Activated B cell treated with CpG ODN at 0.5 μM for 24 hours (primary cell): ENCODE data around the gene RAC2. TPM values are rescaled to one million over a fixed set of nuclear protein-coding genes. Genes with fewer than 3 reads are reported as not detected.

ENCODE experiments used
- ATAC-seq: fragments of 200-7000 bp; cut with Tn5 transposase; one replicate; pipeline ENCODE4 v1.10.0; 2021; ENCODE audit warnings: low read depth, mild to moderate bottlenecking, moderate library complexity
- CTCF ChIA-PET: fragments of 350-600 bp; sonication (Branson Sonifier 250); formaldehyde crosslinking; loops from one replicate; lab custom pipeline; 2021; ENCODE audit warnings: antibody characterized with exemption; lab: Charles Lee
- POLR2A ChIA-PET: fragments of 350-600 bp; sonication (Branson Sonifier 250); formaldehyde crosslinking; loops from one replicate; lab custom pipeline; 2021; ENCODE audit warnings: antibody characterized with exemption; lab: Charles Lee
- DNase-seq: peaks from one replicate; pipeline ENCODE4 v3.0.0; 2022
- H3K27ac Mint-ChIP-seq: one replicate; pipeline ENCODE4 v1.8.0; 2020; ENCODE audit warnings: mixed read lengths
- H3K27me3 Mint-ChIP-seq: one replicate; pipeline ENCODE4 v1.8.0; 2021; ENCODE audit warnings: mixed read lengths
- H3K36me3 Mint-ChIP-seq: one replicate; pipeline ENCODE4 v1.8.0; 2021; ENCODE audit warnings: low read depth, mixed read lengths
- H3K4me1 Mint-ChIP-seq: one replicate; pipeline ENCODE4 v1.8.0; 2021; ENCODE audit warnings: mixed read lengths
- H3K4me3 Mint-ChIP-seq: one replicate; pipeline ENCODE4 v1.8.0; 2020; ENCODE audit warnings: mild to moderate bottlenecking, mixed read lengths
- H3K9me3 Mint-ChIP-seq: one replicate; pipeline ENCODE4 v1.8.0; 2020; ENCODE audit warnings: mixed read lengths
- intact Hi-C: fragments of 100-400 bp; cut with micrococcal nuclease; formaldehyde crosslinking; loops from one replicate; pipeline ENCODE4 v1.15.1; 2024
- total RNA-seq: library from RNA; stranded (reverse); gene quantifications from 2 replicates; pipeline ENCODE4 v1.2.3, GENCODE V29; 2022
- TF ChIP-seq, protein P1 (sequence below): fragments of 200-600 bp; IDR thresholded peaks from one replicate; pipeline ENCODE4 v1.8.0; 2022; ENCODE audit warnings: antibody characterized with exemption, mild to moderate bottlenecking

The RAC2 gene
- total RNA-seq, 1 donor from 2014 or later, result 557 TPM

DNA sequence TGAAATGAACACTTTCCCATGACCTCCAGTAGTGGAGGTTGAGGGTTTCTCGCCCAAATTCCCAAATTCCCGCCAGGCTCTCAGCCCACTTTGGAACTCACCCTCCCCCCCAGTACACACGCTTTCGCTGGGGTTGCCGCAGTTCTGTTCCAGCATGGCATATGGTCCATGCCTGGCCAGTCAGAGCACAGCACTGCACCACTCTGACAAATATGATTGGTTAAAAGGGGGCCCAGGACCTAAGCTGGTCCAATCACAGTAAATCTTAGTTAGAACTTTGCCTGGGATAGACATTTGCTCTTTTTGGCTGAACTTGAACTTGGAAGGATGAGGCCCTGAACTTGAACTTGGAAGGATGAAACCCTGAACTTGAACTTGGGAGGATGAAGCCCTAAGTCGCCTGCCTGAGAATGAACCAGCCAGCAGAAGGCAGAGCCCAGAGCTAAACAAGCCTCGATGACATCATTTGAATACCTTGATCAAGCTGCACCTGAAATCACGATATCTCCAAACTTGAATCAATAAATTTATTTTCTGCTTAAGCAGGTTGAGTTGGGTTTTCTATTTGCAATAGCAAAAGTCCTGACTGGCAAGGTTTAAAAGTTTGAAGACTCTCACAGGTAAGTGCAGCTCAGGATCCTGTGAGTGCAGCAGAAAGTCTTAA is 19.2 kb downstream of the RAC2 start:
- intact Hi-C loops, result loop anchor here (1.0 kb wide), 3 partner anchors 17 to 36 kb away; no protein-coding TSS in a partner anchor
- peak overlapping the region; percentile 73 for H3K4me3 Mint-ChIP-seq
- no peak for DNase-seq
- H3K27me3 Mint-ChIP-seq, result no peaks in the 10 kb centered on the region
- ChIA-PET POLR2A (interaction anchor here (0.7 to 11.8 kb wide), 5 partner anchors 16 to 247 kb away, joined by 3 to 304 read pairs (median 6); partner anchors contain the start of gene RAC2), CTCF (interaction anchor here (0.7 to 5.3 kb wide), 5 partner anchors 19 to 61 kb away, joined by 3 to 59 read pairs (median 5); partner anchors contain the start of gene RAC2)
- H3K36me3 Mint-ChIP-seq, result peaks cover 54% of the 10 kb centered on the region
- peak overlapping the region; percentile 99 for H3K27ac Mint-ChIP-seq
- ATAC-seq, result no peak
- peaks cover 2% of the 10 kb centered on the region for H3K9me3 Mint-ChIP-seq
- H3K4me1 Mint-ChIP-seq, result peaks cover 92% of the 10 kb centered on the region
- TF ChIP-seq, protein P1, sequence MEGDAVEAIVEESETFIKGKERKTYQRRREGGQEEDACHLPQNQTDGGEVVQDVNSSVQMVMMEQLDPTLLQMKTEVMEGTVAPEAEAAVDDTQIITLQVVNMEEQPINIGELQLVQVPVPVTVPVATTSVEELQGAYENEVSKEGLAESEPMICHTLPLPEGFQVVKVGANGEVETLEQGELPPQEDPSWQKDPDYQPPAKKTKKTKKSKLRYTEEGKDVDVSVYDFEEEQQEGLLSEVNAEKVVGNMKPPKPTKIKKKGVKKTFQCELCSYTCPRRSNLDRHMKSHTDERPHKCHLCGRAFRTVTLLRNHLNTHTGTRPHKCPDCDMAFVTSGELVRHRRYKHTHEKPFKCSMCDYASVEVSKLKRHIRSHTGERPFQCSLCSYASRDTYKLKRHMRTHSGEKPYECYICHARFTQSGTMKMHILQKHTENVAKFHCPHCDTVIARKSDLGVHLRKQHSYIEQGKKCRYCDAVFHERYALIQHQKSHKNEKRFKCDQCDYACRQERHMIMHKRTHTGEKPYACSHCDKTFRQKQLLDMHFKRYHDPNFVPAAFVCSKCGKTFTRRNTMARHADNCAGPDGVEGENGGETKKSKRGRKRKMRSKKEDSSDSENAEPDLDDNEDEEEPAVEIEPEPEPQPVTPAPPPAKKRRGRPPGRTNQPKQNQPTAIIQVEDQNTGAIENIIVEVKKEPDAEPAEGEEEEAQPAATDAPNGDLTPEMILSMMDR, result no peak

DNA sequence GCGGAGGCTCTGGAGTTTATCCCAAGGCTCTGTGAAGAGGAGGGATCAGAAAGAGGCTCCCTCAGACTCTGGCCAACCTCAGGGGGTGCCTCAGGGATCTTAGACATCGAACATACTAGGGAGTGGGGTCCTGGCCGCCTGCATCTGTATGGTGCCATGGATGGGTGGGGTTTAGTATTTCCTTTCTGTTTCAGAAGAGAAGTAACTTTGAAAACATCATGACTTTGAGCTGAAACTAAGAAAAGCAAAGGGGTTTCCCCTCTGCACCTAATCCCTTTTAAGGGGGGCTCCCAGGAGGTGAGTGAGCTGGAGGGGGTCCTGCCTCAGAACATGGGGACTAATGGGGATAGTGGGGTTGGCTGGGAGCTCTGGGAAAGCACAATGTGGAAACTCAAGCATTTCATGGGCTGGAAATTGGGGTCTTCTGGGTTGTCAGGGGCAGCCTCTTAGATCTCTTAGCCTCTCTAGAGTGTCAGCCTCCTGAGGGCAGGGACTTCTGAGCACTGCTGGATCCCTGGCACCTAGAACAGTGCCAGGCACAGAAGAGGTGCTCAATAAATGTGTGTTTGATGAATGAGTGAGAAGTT is 20.0 kb downstream of the RAC2 start:
- no peak for DNase-seq
- TF ChIP-seq, protein P1, result no peak
- peak overlapping the region; percentile 73 for H3K4me3 Mint-ChIP-seq
- peak; percentile 64 for ATAC-seq
- peak overlapping the region; percentile 99 for H3K27ac Mint-ChIP-seq
- intact Hi-C loops, result loop anchor here (1.0 kb wide), 2 partner anchors 18 to 25 kb away; no protein-coding TSS in a partner anchor
- no peaks in the 10 kb centered on the region for H3K27me3 Mint-ChIP-seq
- peaks cover 92% of the 10 kb centered on the region for H3K4me1 Mint-ChIP-seq
- peaks cover 49% of the 10 kb centered on the region for H3K36me3 Mint-ChIP-seq
- H3K9me3 Mint-ChIP-seq, result peaks cover 2% of the 10 kb centered on the region
- ChIA-PET CTCF (interaction anchor here (0.7 to 5.3 kb wide), 6 partner anchors 20 to 61 kb away, joined by 3 to 59 read pairs (median 3); partner anchors contain the start of gene RAC2), POLR2A (interaction anchor here (0.6 to 11.8 kb wide), 6 partner anchors 17 to 409 kb away, joined by 3 to 304 read pairs (median 5); partner anchors contain the start of gene RAC2)

DNA sequence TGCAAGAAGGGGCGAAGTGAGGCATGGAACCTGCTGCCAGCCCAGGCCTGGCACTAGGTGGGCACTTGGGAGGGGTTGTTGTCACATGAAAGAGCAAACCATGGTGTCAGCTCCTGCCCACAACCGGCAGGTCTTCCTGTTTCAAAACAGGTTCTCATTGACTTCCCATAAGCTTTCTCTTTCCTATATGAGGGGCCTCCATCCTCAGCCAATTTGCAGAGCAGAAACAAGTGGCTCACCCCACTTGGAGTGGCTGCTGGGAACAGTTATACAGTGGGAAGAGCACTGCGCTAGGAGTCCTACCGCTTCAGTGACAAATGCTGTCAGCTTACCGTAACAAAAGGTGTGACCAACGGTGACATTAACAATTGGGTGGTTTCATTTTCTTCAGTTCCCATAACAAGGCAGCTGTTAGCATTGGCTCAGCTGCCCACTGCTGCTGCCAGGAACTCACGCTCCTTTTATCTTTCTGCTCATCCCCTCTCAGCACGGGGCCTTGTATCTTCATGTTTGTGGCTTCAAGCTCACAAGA is 21.6 kb downstream of the RAC2 start:
- no peak for DNase-seq
- peak overlapping the region; percentile 99 for H3K27ac Mint-ChIP-seq
- peak overlapping the region; percentile 59 for H3K4me3 Mint-ChIP-seq
- ChIA-PET CTCF (interaction anchor here (0.9 to 5.3 kb wide), 4 partner anchors 16 to 38 kb away, joined by 3 to 59 read pairs (median 8); no protein-coding TSS in a partner anchor), POLR2A (interaction anchor here (0.6 to 11.8 kb wide), 13 partner anchors 8 to 845 kb away, joined by 3 to 304 read pairs (median 3); partner anchors contain the start of genes CYTH4 and RAC2)
- intact Hi-C loops, result no loop called here
- peaks cover 2% of the 10 kb centered on the region for H3K9me3 Mint-ChIP-seq
- H3K4me1 Mint-ChIP-seq, result peaks cover 91% of the 10 kb centered on the region
- H3K27me3 Mint-ChIP-seq, result no peaks in the 10 kb centered on the region
- TF ChIP-seq, protein P1, result no peak
- peak; percentile 5 for ATAC-seq
- H3K36me3 Mint-ChIP-seq, result peaks cover 39% of the 10 kb centered on the region

DNA sequence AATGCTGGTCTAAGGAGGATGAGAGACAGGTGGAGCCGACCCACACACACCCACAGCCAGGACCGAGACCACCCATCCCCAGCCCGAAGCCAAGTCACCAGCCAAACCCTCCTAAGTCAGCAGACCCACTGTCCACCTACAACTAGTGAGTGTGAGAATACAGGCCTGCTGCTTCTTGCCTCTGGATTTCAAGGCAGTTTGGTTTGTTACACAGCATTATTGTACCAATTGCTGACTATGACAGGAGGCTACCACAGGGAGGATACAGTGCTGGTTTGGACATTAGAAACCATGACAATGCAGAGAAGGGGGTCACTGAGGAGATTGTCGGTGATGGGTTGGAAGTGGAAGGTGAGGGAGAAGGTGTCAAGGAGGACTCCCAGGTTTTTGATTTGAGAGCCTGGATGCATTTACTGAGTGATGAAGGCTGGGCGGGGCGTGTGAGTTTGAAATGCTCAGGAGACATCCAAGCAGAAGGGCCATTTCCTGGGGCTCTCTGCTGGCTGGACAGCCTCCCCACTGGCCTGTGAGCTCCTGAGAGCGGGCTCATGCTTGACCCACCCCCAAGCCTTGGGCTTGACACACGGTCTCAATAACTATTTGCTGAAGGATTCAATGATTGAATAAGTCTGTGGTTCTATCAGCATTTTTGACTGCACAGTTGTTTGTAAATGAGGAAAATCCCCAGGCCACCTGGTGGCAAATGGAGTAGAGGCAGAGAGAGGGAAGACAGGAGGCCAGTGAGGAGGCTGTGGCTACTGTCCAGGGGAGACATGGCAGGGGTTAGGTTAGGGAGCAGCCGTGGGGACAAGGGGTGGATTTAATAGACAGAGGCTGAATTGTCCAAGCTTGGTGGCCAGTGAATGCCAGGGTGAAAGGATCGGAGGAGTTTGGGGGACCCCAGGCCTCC is 22.4 kb downstream of the RAC2 start:
- CTCF ChIA-PET, result interaction anchor here (1.0 to 5.3 kb wide), 4 partner anchors 17 to 39 kb away, joined by 3 to 59 read pairs (median 18); no protein-coding TSS in a partner anchor
- DNase-seq (no peak), ATAC-seq (no peak)
- peak overlapping the region; percentile 59 for H3K4me3 Mint-ChIP-seq
- peaks cover 2% of the 10 kb centered on the region for H3K9me3 Mint-ChIP-seq
- H3K4me1 Mint-ChIP-seq, result peaks cover 96% of the 10 kb centered on the region
- TF ChIP-seq, protein P1, result no peak
- H3K27me3 Mint-ChIP-seq, result no peaks in the 10 kb centered on the region
- peaks cover 39% of the 10 kb centered on the region for H3K36me3 Mint-ChIP-seq
- H3K27ac Mint-ChIP-seq, result peak overlapping the region; percentile 99
- intact Hi-C loops, result no loop called here
- POLR2A ChIA-PET, result interaction anchor here (0.9 to 11.8 kb wide), 9 partner anchors 8 to 100 kb away, joined by 3 to 304 read pairs (median 5); partner anchors contain the start of genes CYTH4 and RAC2
